DMS153 treated with DMSO at 0.1 percent for 48 hours (cell line): ENCODE results near the gene NOL7.
A peak's percentile ranks its signal among the peaks of the same experiment; 100 is the strongest.

Source experiments
- DNase-seq: peaks from one replicate; lab custom pipeline; 2025; ENCODE audit not compliant: unreplicated experiment; lab: John Stamatoyannopoulos, UW

NOL7 gene

DNA sequence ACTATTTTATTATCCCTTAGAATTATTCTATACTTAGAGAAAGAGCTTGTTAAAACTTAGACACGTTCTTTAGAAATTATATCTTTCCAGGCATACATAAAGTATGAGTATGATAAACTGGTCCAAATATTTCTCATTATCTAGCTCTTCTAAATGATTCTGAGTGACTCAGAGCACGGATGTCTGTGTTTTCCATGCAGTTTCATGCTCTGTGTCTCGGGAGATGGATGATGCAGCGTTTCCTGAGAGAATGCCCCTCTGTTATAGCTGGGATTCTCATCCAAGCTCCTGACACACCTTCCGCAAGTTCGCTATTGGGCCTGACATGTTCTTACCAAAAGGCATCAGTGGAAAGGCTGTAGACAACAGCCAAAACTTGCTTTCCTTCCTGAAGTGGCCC lies 21.4 kb upstream of the NOL7 start:
- DNase-seq: no peak

DNA sequence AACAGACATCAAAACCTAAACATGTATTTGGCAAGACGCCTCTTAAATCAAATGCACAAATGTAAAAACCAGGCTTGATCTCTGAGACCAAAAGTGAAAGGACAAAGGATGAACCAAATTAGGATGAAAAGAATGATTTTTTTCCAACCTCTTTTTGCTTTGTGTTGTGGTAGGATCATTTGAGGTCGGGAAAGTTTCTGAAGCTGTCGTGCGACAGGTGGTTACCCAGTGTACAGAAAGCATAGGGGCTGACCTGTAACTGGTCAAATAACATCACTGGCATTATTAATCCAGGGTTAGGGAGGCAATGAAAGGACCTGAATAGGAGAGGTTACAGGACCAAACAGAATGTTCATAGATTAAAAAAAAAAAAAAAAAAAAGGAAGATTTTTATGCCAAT lies 18.1 kb upstream of the NOL7 start:
- DNase-seq: no peak

DNA sequence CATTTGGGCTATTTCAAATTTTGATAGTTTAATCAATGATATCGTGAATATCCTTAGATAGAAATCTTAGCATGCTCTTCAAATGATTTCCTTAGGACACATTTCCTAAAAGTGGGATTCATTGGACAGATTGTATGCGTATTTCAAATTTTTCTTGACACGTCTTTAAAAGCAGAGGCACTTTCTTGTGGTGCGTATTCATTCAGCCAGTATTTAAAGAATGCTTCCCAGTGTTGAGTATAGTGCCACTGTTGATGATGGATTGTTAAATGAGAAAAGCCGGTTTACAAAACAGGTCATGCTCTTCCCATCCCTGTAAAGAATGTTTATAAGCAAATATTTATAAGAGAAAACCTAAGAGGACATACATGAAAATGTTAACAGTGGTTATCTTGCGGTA lies 15.1 kb upstream of the NOL7 start:
- DNase-seq: no peak

GRCh38 chr6:13604135-13604534 lies 11.0 kb upstream of the NOL7 start:
- DNase-seq: no peak

DNA sequence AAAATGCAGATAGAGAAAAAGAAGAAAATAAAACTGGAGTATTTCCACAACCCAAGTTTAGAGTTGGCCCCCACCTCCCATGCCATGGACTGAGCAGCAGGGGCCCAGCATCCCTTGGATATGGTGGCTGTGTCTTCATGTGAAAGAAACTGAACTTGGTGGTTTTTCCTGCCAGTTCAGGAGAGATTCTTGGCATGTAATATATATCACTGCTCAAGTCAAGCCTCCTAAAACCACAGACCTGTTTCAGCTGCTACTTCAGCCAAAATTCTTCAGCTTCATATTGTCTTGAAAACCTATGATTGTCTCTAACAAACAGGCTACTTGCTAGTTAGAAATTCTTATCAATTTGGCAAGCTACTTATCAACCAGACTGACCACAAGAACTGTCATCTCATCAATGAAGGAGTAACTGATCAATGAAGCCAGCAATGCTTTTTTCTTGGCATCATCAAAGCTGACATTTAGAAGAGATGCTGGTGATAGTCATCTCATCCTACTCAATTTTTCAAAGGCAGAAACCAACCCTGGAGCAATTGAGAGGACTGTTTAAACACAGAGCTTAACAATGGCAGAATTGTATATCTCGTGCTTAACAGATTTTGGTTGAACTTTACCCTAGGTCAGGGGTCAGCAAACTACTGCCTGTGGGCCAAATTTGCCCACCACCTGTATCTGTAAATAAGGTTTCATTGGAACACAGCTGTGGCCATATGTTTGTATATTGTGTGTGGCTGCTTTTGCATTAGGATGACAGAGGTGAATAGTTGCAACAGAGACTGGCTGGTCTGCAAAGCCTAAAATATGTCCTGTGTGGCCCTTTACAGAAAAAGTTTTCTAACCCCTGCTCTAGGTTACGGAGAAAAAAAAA lies 10.4 kb upstream of the NOL7 start:
- DNase-seq: no peak

DNA sequence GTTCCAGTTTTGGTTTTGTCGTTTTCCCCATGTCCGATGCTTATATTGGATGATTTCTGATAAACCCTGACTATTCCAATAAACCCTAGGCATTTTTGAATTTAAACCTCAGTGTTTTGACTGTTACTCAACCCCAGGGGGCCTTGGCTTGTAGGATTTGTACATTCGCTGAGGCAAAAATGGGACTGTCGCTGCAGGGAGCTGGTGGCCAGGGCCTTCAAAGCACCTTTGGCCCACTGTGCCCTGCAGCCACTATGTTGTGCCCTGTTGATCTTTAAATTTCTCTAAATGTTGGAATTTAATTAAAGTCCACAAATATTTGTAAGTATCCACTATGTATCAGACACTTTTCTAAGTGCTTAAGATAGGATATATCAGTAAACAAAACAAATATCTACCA lies 9.5 kb upstream of the NOL7 start:
- DNase-seq: no peak

DNA sequence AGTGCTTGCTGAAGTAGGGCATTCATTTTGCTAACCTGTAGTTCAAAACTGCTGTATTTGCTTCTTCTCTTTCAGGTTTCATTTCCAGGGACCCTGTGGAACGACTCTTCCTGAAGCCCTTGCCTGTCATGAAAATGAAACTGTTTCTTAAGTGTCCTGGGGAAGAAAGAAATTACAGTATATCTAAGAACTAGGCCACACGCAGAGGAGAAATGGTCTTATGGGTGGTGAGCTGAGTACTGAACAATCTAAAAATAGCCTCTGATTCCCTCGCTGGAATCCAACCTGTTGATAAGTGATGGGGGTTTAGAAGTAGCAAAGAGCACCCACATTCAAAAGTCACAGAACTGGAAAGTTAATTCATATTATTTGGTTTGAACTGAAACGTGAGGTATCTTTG lies 3.4 kb upstream of the NOL7 start:
- no peak for DNase-seq

DNA sequence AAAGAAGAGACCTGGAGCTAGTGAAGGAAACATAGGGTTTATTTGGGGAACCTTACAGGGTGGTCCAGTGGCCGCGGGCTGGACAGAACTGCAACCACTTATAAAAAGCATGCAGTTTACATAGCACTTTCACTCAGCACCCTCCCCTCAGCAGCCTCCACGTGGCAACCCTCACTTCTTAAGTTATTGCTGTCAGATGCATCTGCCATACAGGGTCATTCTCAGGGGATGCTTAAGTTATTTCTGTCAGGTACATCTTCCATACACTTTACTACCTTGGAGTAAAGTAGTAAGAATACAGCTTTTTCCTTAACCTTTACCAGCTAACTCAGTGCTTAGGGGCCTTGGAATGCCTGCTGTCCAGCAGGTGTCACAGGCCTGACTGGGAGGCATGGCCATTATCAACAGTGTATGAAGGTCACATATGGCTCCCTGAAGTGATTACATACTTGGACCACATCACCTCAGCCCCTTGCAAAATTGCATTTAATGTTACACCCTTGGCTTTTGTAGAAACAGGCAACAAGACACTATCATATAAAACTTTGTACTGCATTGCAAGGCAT lies 2.0 kb upstream of the NOL7 start:
- DNase-seq: no peak

DNA sequence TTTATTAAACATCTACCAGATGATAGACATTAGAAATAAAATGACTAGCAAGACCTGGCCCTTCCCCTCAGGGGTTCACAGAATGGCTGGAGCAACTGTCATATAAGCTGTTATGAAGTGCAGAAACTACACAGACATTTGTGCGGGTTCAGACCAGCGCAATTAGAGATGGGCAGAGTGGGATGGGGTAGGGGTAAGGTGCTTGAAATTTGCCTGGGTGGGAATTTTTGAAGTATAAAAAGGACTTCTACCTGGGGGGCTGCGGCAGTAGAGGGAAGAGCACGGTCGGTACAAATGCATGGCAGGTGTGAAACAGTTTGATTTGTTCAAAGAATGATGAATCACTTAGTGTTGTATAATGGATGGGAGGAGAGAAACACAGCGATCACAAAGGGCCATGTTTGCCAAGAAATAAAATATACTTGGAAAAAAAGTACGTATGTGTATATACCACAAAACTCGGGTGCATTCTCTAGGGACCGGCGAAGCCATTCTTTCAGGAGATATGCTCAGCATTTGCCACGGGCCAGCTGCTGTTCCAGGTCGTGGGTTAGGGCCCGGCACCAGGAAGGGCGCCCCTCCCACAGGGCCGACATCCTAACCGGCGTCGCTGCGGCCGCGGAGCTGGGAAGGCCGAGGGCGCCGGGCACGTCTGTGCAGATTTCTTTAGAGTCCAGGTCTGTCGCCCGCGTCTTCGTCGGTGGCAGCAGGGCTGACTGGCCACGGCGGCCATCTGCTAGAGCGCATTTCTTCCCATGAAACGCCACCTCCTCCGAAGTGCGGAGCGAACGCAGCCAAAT lies 809 bp upstream of the NOL7 start:
- no peak for DNase-seq

DNA sequence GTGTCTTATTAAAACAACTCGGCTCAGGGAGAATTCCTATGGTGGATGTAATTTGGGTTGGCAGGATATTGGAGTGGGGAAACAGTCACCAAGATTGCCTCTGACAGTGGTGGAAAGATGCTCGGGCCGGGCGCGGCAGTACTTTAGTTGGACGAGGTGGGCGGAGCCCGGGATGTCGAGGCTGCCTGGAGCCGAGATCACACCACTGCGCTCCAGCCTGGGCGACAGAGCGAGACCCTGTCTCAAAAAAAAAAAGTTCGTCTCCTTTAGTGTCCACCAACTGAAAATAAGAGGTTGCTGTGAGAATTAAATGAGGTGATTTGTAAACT lies 621 bp downstream of the NOL7 start:
- no peak for DNase-seq

DNA sequence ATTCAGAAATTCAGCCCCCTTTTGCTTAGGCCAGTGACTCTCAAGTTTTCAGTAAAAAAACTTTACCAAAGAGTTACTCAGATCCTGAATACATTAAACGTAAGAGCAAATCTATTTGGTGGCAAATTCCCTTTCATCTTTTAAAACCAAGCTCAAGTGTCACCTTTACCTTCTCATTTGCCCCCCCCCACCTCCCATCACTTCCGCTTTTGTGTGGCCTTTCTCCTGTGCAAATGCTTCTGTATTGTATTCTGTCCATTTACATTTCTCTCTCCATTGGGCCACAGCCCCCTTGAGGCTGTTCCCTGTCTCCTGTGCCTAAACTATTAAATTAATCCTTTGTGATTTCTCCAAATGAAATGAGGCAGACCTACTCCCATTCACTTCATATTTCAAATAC lies 1.9 kb downstream of the NOL7 start:
- DNase-seq: no peak

- DNase-seq: peak; percentile 2
Observed at GRCh38 chr6:13624871-13625288, 9.7 kb downstream of the NOL7 start.

GRCh38 chr6:13629459-13630116 lies 14.5 kb downstream of the NOL7 start:
- no peak for DNase-seq

DNA sequence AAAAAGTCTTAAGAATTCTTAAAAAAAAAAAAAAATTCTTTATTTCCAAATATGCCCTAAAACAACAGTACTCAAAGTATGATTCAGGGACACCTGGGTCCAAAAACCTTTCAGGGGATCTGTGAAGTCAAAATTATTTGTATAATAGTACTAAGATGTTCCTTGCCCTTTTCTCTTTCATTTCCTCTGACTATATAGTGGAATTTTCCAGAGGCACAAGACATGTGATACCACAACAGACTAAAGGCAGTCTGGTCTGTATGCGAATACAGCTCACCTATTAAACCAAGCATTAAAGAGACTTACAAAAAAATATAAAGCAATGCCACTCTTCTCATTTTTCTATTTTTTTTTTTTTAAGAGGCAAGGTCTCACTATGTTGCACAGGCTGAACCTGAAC lies 15.4 kb downstream of the NOL7 start:
- no peak for DNase-seq

DNA sequence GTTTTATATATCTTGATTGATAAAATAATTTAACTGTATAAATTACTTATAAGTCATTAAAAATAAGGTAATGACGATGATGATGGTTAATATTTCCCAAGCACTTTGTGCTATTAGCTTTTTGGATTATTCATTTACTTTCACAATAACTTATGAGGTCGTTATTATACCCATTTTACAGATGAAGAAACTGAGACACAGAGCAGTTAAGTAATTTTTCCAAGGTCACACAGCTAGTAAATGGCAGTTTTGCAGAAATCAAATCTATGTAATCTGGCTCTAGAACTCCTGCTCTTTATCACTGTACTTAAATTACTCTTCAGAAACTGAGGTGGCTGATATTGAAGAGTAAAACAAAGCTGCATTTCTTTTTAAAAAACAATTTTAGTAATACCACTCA lies 18.2 kb downstream of the NOL7 start:
- no peak for DNase-seq

GRCh38 chr6:13635948-13636658 lies 21.0 kb downstream of the NOL7 start:
- no peak for DNase-seq

DNA sequence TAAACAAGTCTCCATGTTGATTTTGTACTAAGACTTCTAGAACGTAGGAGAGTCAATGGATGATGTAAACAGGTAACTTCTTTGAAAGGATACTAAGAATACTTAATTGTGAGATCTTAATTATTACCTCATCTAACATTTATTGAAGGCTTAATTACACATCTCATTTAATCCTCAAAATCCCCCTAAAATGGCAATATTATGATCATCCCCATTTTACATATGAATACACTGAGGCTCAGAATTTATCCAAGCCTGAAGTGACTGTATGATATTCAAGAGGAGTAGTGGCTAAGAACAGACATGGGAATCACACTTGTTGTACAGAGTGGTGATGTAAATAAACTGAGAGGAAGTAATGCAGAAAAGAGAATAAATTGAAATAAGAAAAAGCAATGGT lies 22.9 kb downstream of the NOL7 start:
- DNase-seq: no peak

DNA sequence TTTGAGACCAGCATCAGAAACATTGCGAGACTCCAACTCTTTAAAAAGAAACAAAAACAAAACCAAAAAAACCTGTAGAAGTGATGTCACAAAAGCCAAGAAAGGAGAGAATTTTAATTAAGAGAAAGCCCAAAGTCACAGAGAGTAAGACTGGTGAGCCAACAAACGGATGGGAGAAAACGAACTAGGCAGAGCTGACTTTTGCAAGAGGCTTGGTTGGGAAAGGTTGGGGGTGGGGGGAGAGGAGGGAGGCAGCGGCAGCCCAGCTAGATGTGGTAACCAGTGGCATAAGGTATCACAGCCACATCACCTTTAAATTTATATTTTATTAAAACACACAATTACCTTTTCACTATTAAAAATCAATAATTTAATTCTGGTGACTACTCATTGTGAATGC lies 23.5 kb downstream of the NOL7 start:
- DNase-seq: no peak

DNA sequence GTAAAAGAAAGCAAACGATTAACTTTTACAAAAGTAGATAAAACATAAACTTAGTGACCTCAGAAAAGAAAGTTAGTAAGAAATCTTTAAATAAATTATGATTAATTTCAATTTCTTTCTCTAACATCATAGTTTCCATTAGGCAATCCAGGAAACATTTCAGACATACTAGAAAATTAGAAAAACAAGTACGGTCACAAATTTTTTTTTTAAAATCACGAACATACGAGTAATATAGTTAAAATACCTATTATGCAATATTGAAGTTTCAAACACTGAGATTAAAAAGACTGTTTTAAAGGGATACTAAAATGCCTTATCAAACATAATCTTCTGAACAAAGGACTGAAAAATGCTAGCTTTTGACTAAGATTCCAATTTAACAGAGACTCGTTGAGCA lies 26.2 kb downstream of the NOL7 start:
- DNase-seq: no peak

- DNase-seq: no peak
Observed at GRCh38 chr6:13643125-13643524, 28.0 kb downstream of the NOL7 start.

DNA sequence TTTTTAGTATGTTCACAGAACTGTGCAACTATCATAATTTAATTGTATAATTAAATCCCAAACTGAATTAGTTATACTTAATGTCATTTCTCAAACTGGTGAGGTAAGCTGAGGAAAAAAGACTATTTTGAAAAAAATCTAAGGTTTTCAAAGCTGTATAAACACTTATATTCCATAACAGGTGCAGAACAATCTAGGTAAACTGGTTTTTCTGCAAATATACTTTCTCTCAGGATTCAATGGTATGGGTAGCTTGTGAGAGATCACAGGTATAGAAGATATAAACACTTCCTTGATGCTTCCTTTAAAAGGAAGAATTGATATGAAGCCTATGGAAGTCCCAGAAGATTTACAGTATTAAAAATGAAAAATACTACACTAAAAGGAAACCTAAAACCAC lies 33.7 kb downstream of the NOL7 start:
- no peak for DNase-seq
